Breast epithelium (tissue), 4 donors: Measurements from ENCODE around the gene DNM3. TPM values are rescaled to one million over a fixed set of nuclear protein-coding genes. Genes with fewer than 3 reads are reported as not detected.

Source experiments
- DNase-seq, 2 donors: peaks; one replicate each; pipeline ENCODE4 v3.0.0-alpha.2; 2019; ENCODE audit warnings: low spot score in 2 of 2
- H3K27ac ChIP-seq, 2 donors: fragments of 200-600 bp; sonication (generic) in 1 of 2; one replicate each; pipeline ENCODE4 v1.5.1; 2016 to 2019; ENCODE audit warnings: mild to moderate bottlenecking in 1 of 2
- H3K27me3 ChIP-seq, 2 donors: fragments of 200-600 bp; sonication (generic) in 1 of 2; one replicate each; pipeline versions ENCODE4 v1.5.1 to v1.6.0; 2017 to 2019; ENCODE audit warnings: control low read depth in 1 of 2, mild to moderate bottlenecking in 1 of 2
- H3K36me3 ChIP-seq: fragments of 200-600 bp; one replicate; pipeline ENCODE4 v1.5.1; 2019
- H3K4me1 ChIP-seq, 2 donors: fragments of 200-600 bp; sonication (generic); one replicate each; pipeline ENCODE4 v1.5.1; 2016 to 2019; ENCODE audit warnings: control low read depth in 1 of 2
- H3K4me3 ChIP-seq, 3 donors: fragments of 200-600 bp; sonication (generic); 1 replicate in 2 of 3; 2 replicates in 1 of 3; pipeline ENCODE4 v1.5.1; 2016 to 2019; ENCODE audit warnings: mild to moderate bottlenecking in 3 of 3, moderate library complexity in 2 of 3
- H3K9me3 ChIP-seq, 2 donors: fragments of 200-600 bp; sonication (generic) in 1 of 2; one replicate each; pipeline ENCODE4 v1.5.1; 2016 to 2019; ENCODE audit warnings: control low read depth in 1 of 2
- CTCF ChIP-seq, 3 donors: fragments of 450-650 bp; IDR thresholded peaks; one replicate each; pipeline ENCODE4 v1.5.1; 2016 to 2017; ENCODE audit warnings: antibody characterized with exemption in 3 of 3, mild to moderate bottlenecking in 3 of 3, moderate library complexity in 3 of 3
- POLR2A ChIP-seq: fragments of 450-650 bp; IDR thresholded peaks from one replicate; pipeline ENCODE4 v1.6.1; 2016; ENCODE audit warnings: antibody characterized with exemption, mild to moderate bottlenecking, moderate library complexity
- POLR2AphosphoS5 ChIP-seq, 3 donors: sonication (generic); formaldehyde crosslinking; IDR thresholded peaks; one replicate each; pipeline ENCODE4 v1.6.1; 2017; ENCODE audit warnings: antibody characterized with exemption in 3 of 3
- intact Hi-C: fragments of 100-400 bp; cut with DNase I; formaldehyde crosslinking; loops from one replicate; pipeline ENCODE4 v1.15.1; 2023; ENCODE audit warnings: low total_unique reads
- total RNA-seq, 3 donors: library from RNA; depleted of rRNA; stranded (reverse); fragments of >200 nt; gene quantifications; one replicate each; pipeline ENCODE4 v1.1.0, GENCODE V29; 2016

DNM3 gene
- total RNA-seq, 3 donors from 2014 or later: 5.1 to 7.5 (median 6.6) TPM

GRCh38 chr1:172125250-172125649 is 284.0 kb downstream of the DNM3 start:
- H3K4me3 ChIP-seq: no peak overlapping the region
- H3K27me3 ChIP-seq: no peaks in the 10 kb centered on the region
- no peak for DNase-seq
- H3K4me1 ChIP-seq: no peaks in the 10 kb centered on the region
- TF ChIP-seq CTCF (IDR thresholded peaks at IDR 0.05) (no peak), POLR2AphosphoS5 (IDR thresholded peaks at IDR 0.05) (no peak), POLR2A (no peak)
- H3K27ac ChIP-seq: no peak overlapping the region
- intact Hi-C loops: no loop called here
- no peaks in the 10 kb centered on the region for H3K9me3 ChIP-seq
- H3K36me3 ChIP-seq: no peaks in the 10 kb centered on the region

GRCh38 chr1:172125812-172126430 is 284.6 kb downstream of the DNM3 start:
- TF ChIP-seq POLR2AphosphoS5 (IDR thresholded peaks at IDR 0.05) (no peak), CTCF (IDR thresholded peaks at IDR 0.05) (no peak), POLR2A (no peak)
- H3K27ac ChIP-seq: no peak overlapping the region
- DNase-seq: no peak
- intact Hi-C loops: no loop called here
- no peaks in the 10 kb centered on the region for H3K27me3 ChIP-seq
- no peaks in the 10 kb centered on the region for H3K36me3 ChIP-seq
- no peak overlapping the region for H3K4me3 ChIP-seq
- H3K4me1 ChIP-seq: no peaks in the 10 kb centered on the region
- no peaks in the 10 kb centered on the region for H3K9me3 ChIP-seq

GRCh38 chr1:172132836-172133235 is 291.5 kb downstream of the DNM3 start:
- intact Hi-C loops: no loop called here
- Histone ChIP-seq H3K27ac (no peak overlapping the region), H3K27me3 (no peaks in the 10 kb centered on the region), H3K9me3 (no peaks in the 10 kb centered on the region), H3K4me3 (no peak overlapping the region), H3K36me3 (no peaks in the 10 kb centered on the region), H3K4me1 (no peaks in the 10 kb centered on the region)
- TF ChIP-seq POLR2A: no peak
- TF ChIP-seq POLR2AphosphoS5 (IDR thresholded peaks at IDR 0.05): no peak
- no peak for TF ChIP-seq CTCF (IDR thresholded peaks at IDR 0.05)
- no peak for DNase-seq

GRCh38 chr1:172134087-172134731 is 292.9 kb downstream of the DNM3 start:
- Histone ChIP-seq H3K27me3 (no peaks in the 10 kb centered on the region), H3K9me3 (no peaks in the 10 kb centered on the region), H3K36me3 (no peaks in the 10 kb centered on the region), H3K27ac (no peak overlapping the region), H3K4me3 (no peak overlapping the region), H3K4me1 (no peaks in the 10 kb centered on the region)
- DNase-seq: no peak
- TF ChIP-seq POLR2AphosphoS5 (IDR thresholded peaks at IDR 0.05) (no peak), POLR2A (no peak), CTCF (IDR thresholded peaks at IDR 0.05) (no peak)
- intact Hi-C loops: no loop called here

GRCh38 chr1:172135076-172135672 is 293.9 kb downstream of the DNM3 start:
- H3K36me3 ChIP-seq: no peaks in the 10 kb centered on the region
- intact Hi-C loops: no loop called here
- no peak overlapping the region for H3K27ac ChIP-seq
- no peak overlapping the region for H3K4me3 ChIP-seq
- H3K4me1 ChIP-seq: no peaks in the 10 kb centered on the region
- no peak for DNase-seq
- H3K9me3 ChIP-seq: no peaks in the 10 kb centered on the region
- TF ChIP-seq POLR2AphosphoS5 (IDR thresholded peaks at IDR 0.05) (no peak), CTCF (IDR thresholded peaks at IDR 0.05) (peak; percentile 25 to 40 (median 32))
- H3K27me3 ChIP-seq: no peaks in the 10 kb centered on the region
